Measurements from ENCODE around the gene HEBP1.

Gene HEBP1

GRCh38 chr12:13023811-13024530, 23.9 kb upstream of the HEBP1 start:
- DNase-seq: no peak

DNA sequence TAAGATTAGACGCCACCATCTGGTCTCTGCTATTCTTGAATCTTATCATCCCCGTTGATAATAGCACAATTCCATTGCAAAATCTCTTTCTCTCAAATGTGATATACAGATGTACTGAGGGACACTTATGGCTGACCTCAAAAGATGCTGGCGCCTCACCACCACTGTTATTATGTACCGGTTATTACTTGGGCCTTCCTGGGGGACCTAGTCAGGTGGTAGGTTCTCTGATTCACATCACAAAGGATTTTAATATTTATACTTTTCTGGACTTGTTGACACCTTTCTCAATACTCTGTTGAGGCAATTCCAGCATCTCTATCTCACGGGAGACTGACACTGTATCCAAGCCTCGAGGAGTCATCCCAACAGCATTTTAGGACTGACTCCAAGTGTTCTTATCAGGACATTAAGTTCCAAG, 22.8 kb upstream of the HEBP1 start:
- DNase-seq: no peak

- DNase-seq: no peak
Observed at GRCh38 chr12:13011098-13011497, 11.0 kb upstream of the HEBP1 start.

GRCh38 chr12:13008741-13009380, 8.8 kb upstream of the HEBP1 start:
- no peak for DNase-seq

DNA sequence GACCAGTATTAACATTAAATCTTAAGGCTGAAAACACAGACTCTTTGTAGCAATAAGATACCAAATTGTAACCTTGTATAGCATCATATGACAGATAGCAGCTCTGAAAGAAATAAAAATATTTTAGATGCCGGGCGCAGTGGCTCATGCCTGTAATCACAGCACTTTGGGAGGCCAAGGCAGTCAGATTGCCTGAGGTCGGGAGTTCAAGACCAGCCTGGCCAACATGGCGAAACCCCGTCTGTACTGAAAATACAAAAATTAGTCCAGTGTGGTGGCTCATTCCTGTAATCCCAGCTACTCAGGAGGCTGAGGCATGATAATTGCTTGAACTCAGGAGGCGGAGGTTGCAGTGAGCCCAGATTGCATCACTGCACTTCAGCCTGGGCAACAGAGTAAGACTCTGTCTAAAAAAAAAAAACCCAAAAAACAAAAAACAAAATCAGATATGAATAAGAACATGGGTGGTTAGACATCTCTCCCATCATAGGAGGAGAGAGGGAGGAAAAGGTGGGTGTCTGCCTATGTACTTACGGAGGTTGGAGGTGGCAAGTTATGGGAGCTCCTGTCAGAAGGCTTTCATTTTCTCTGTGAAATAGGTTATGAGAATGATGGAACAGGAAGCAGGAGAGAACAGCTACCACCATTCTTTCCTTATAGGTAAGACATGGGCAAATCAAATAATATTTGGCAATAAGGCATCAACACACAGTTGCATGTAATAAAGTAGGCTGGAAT, 7.6 kb upstream of the HEBP1 start:
- no peak for DNase-seq

DNA sequence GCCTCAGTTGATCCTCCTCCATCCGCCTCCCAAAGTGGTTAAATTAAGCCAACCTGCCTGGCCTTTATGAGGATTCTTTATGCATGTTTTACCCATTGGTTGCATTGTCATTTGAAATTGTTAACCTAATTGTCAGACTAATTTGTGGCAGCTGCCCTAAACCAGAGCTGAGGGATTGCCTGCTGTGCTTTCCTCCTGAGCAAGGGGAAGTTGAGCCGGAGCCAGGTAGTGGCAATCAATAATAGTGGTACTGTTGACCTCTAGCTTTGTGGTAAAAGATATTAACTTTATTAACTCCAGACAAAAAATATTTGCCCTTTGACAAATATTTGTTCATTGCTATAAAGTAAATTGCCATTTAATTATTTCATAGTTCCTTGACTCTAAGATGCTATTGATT, 5.6 kb upstream of the HEBP1 start:
- no peak for DNase-seq

GRCh38 chr12:13004986-13005385, 4.9 kb upstream of the HEBP1 start:
- DNase-seq: no peak

GRCh38 chr12:13004361-13004760, 4.3 kb upstream of the HEBP1 start:
- no peak for DNase-seq

GRCh38 chr12:13002301-13003097, 2.4 kb upstream of the HEBP1 start:
- DNase-seq: no peak

DNA sequence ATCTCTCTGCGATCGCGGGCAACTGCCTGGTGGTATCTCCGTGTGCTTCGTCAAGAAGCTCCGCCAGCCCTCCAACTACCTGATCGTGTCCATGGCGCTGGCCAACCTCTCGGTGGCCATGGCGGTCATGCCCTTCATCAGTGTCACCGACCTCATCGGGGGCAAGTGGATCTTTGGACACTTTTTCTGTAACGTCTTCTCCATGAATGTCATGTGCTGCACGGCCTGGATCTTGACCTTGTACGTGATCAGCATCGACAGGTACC, 1.6 kb upstream of the HEBP1 start:
- DNase-seq: no peak

GRCh38 chr12:13000925-13001774, 1.1 kb upstream of the HEBP1 start:
- peak in 12 of 14 donors; percentile 30 to 87 (median 58) for DNase-seq

- DNase-seq: peak in 2 of 14 donors; percentile 66 to 69
Observed at GRCh38 chr12:13000616-13000924, 505 bp upstream of the HEBP1 start.

- DNase-seq: no peak
Observed at GRCh38 chr12:12999271-12999958, 650 bp downstream of the HEBP1 start.

- no peak for DNase-seq
Observed at GRCh38 chr12:12998248-12998647, 1.8 kb downstream of the HEBP1 start.

GRCh38 chr12:12997734-12998133, 2.3 kb downstream of the HEBP1 start:
- no peak for DNase-seq

GRCh38 chr12:12997156-12997555, 2.9 kb downstream of the HEBP1 start:
- DNase-seq: no peak

DNA sequence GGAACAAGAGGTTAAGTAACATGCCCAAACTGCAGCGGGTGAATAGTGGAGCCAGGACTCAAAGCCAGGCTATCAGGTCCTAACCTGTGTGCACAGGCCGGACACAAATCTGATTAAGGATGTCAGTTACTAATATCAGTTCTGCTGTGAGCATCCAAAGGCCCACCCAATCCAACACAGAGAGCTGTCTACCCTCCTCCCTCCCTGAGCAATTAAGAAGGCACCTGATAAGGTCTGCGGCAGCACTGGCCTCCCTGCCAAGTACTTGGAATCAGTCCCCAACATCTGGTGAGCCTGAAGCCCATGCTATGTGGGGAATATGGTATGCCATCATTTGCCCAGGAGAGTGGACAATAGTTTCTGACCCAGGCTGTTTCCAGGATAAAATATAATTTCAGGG, 3.9 kb downstream of the HEBP1 start:
- no peak for DNase-seq

- DNase-seq: no peak
Observed at GRCh38 chr12:12995088-12995487, 5.0 kb downstream of the HEBP1 start.

DNA sequence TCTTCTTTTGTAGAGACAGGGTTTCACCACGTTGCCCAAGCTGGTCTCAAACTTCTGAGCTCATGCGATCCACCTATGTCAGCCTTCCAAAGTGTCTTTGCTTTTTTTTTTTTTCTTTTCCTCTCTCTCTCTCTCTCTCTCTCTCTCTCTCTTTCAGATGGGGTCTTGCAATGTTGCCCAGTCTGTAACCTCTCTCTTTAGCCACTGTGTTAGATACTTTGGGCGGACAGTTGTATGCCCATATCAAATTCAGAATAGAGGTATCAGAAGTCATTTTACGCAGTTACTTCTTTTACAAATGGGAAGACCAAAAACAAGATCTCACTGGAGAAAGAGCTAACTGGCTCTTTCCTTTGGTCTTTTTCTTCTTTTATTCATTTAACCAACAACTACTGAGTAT, 6.7 kb downstream of the HEBP1 start:
- DNase-seq: no peak

GRCh38 chr12:12992418-12993130, 7.5 kb downstream of the HEBP1 start:
- DNase-seq: peak in 3 of 14 donors; percentile 16 to 18 (median 16)
